NCI-H1092 (cell line): ENCODE measurements around the gene PLB1.
"Not testable (repeated sequence)": the region's sequence is repeated elsewhere in the genome, so short reads cannot be mapped to it uniquely, and the experiment has no call there.

Experiments used
- DNase-seq: peaks from one replicate; lab custom pipeline; 2025; lab: John Stamatoyannopoulos, UW

Gene PLB1

DNA sequence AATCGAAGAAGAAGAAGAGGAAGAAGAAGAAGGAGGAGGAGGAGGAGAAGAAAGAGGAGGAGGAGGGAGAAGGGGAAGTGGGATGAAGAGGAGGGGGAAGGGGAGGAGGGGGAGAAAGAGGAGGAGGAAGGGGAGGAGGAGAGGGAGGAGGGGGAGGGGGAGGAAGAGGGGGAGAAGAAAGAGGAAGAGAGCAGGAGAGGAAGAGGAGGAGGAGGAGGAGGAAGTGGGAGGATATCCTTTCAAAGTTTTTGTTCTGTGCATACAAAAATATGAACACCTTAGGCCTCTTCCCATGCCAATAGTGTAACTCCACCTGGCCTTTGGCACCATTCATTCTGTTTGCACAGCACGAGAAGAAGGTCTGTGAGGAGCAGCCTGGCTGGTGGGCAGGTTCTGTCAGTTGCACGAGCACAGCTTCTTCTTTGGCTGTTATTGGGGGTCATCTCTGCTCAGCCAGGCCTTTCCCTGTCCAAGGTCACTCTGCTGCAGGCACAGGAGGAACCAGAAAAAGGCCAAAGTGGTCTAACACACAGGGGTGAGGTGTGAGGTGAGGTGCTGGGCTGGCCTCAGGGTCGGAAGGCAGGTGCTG is 25.8 kb upstream of the PLB1 start:
- no peak for DNase-seq

DNA sequence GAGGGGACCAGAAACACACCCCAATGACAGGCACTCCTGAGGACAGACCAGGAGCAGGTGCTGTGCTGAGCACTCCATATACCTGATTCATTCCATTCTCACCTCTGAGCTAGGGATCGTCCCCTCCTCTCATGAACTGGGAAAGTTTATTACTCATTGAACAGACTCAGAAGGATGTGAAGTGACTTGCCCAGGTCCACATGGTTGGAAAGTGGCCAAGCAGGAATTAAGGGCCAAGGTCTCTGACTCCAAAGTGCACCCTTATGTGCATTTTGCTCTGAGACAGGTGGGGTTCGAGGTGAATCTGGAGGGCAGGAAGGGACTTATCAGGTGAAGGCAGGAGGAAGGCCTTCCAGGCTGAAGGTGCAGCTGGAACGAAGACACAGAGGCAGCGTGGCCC is 25.1 kb upstream of the PLB1 start:
- no peak for DNase-seq

DNA sequence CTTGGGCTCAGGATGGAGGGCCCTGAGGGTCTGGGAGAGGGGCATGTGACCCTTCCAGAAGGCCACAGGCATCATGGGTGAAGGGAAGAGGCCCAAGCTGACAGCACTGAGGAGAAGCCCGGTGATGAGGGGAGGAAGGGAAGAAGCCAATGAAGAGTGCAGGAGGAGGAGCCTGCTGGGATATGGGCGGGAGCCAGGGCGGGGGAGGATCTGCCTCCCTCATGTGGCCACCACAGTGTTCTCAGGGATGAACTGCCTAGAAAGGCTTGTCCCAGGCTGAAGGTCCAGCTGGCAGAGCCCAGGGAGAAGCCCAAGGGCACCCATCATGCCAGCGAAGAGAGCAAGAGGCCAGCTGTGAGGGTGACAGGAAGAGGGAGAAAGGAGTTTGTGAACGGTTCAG is 24.6 kb upstream of the PLB1 start:
- DNase-seq: no peak

DNA sequence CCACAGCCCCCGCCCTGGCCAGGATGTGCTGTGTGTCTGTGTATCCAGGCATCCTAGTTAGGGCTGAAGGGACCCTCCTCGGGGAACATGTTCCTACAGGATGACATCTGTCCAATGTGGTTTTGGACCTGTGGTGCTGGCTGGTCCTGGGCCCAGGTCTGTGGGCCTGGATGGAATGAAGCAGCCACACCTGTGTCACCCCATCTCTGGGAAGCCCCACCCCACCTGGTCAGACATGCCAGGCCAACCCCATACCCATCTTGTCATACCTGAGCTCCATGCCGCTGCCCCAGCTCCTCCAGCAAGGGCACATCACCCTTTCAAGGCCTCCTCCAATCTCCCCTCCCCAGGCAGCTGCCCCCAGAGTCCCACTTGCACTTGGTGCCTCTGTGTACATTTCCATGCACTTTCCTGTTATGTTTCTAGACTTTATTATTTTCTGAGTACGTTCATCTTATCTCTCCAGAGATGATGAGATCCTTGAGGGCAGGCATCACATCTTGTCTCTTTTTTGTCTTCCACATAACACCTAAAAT is 24.1 kb upstream of the PLB1 start:
- DNase-seq: no peak

DNA sequence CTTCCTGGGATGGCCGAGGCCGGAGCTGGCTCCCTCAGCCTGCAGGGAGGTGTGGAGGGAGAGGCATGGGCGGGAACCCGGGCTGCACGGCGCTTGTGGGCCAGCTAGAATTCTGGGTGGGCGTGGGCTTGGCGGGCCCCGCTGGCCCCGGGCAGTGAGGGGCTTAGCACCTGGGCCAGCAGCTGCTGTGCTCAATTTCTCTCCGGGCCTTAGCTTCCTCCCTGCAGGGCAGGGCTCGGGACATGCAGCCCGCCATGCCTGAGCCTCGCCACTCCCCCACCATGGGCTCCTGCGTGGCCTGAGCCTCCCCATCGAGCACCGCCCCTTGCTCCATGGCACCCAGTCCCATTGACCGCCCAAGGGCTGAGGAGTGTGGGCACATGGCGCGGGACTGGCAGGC is 23.2 kb upstream of the PLB1 start:
- DNase-seq: not testable (repeated sequence)

GRCh38 chr2:28475088-28475595 is 20.7 kb upstream of the PLB1 start:
- no peak for DNase-seq

GRCh38 chr2:28477087-28477486 is 18.8 kb upstream of the PLB1 start:
- no peak for DNase-seq

DNA sequence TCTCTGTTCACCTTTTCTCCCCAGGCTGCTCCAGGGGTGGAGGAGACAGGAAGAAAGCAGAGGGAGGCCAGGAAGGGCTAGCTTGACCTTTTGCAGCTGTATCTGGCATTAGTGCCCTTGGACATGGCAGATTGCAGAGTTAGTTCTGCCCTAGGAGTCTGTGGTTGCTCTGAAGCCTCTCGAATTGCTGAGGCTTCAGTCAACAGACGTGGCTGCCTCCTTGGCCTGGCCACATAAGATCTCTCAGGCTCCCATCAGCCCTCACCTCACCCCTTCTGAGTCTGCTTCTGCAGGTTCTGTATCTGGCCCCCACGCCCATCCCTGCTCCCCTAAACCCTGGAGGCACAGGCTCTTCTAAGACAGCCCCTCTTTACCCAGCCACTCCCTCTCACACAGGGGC is 18.2 kb upstream of the PLB1 start:
- no peak for DNase-seq

- DNase-seq: no peak
Measured at GRCh38 chr2:28480403-28481049, 15.3 kb upstream of the PLB1 start.

DNA sequence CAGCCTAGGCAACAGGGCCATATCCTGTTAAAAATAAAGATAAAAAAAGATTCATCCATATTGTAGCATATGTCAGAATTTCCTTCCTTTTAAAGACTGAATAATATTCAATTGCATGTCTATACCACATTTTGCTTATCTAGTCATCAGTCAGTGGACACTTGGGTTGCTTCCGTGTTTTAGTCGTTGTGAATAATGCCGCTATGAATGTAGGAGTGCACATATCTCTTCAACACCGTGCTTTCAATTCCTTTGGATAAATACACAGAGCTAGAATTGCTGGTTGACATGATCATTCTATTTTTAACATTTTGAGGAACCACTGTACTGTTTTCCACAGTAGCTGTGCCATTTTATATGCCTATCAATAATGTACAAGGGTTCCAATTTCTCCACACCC is 14.0 kb upstream of the PLB1 start:
- no peak for DNase-seq

DNA sequence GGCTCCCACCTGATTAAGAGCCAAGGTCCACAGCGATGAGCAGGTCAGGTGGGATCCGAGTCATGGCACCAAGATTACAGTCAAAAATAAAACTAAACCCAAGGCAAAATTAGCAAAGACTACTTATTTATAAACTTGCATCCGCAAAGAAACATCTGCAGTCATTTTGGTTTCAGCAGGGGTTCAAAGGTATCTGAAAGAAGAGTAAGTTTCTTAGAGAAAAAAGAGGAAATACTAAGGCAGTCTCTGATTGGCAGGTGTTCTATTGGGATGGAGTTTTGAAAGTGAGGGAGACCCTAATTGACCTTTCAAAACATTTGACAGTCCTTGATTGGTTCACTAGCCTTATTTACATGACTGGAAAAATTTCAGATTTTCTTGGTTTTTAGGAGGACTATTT is 11.0 kb upstream of the PLB1 start:
- DNase-seq: no peak

- DNase-seq: no peak
Measured at GRCh38 chr2:28486526-28486925, 9.3 kb upstream of the PLB1 start.

GRCh38 chr2:28487258-28487657 is 8.6 kb upstream of the PLB1 start:
- DNase-seq: no peak

GRCh38 chr2:28488083-28488830 is 7.6 kb upstream of the PLB1 start:
- DNase-seq: no peak

- DNase-seq: no peak
Measured at GRCh38 chr2:28488858-28489575, 6.8 kb upstream of the PLB1 start.

DNA sequence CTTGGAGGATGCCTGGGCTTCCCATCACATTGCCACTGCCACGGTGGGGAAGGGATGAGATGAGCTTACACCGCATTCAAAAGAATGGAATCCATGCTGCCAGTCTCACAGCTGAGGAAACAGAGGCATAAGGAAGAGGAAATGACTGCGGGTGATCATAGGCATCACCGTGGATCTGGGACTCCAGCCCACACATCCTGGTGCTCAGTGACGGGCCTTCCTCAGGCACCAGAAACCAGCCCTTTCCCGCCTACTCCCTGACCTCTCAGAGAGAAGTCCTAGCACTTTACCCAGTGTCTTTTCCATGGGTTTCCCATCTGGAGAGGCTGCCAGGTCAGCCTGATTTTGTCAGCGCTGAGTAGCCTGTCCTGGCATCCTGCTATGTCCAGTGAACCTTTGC is 5.3 kb upstream of the PLB1 start:
- no peak for DNase-seq

- DNase-seq: no peak
Measured at GRCh38 chr2:28492282-28492681, 3.6 kb upstream of the PLB1 start.

- DNase-seq: no peak
Measured at GRCh38 chr2:28493636-28494035, 2.2 kb upstream of the PLB1 start.

- DNase-seq: no peak
Measured at GRCh38 chr2:28496781-28497180, 921 bp downstream of the PLB1 start.

DNA sequence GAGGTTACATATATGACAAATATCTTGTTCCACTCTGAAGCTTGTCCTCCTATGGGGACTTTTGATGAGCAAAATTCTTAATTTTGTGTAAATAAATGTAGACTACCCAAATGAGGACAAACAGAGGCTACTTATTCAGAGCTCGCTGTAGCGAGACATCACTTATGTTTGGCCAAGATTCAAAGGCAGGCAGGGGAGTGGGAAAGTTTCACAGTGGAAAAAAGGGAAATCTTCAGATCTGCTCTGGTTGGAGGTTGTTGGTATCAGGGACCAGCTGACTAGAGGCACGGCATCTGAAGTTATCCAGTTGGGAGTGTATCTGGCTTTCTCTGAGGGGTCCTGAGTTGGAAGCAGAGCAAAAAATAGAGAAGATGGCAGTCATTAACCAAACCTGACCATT is 1.3 kb downstream of the PLB1 start:
- no peak for DNase-seq

DNA sequence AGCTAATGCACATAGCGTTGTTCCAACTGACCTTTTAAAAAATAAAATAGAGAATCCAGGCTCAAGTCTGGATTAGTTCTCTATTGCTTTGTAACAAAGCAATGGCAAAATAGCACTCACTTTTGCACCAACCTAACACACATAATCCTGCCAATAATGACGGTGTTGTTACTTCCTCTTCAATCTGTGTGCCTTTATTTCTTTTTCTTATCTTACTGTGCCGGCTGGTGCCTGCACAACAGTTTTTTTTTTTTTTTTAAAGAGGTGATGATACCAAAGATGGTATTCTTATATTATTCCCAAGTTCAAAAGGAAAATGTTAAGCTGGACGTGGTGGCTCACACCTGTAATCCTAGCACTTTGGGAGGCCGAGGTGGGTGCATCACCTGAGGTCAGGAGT is 3.4 kb downstream of the PLB1 start:
- no peak for DNase-seq

DNA sequence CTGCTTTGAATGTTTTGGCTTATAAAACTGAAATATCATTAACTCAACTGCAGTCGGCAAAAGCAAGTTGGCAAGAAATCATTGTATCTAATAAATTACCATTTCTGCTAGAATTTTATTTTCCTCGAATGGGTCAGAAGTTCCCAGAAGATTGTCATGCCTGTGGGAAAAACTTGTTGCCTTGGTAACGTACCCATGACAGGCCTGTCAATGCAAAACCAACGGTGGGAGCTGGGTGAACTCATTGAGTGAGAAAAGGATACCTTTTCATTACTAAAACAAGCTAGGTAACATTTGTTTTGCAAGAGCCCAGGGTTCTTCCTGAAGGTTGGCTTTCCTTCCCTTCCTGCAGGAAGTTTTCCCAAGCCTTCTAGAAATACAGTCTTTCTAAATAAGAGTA is 9.5 kb downstream of the PLB1 start:
- no peak for DNase-seq
